Mammary epithelial cell (primary cell): Measurements from ENCODE around the gene RFX8.

Experiments
- CTCF ChIP-seq, 2 donors: IDR thresholded peaks in 1 of 2; conservative IDR thresholded peaks in 1 of 2; 2 replicates each; pipeline ENCODE4 v1.5.1; 2011 to 2012; ENCODE audit warnings: inconsistent platforms in 2 of 2, low read length in 2 of 2, mild to moderate bottlenecking in 2 of 2, control low read depth in 1 of 2, low read depth in 1 of 2; ENCODE audit not compliant: insufficient read depth in 1 of 2; ENCODE audit errors: extremely low read depth in 1 of 2
- EZH2 ChIP-seq: IDR thresholded peaks from 2 replicates; pipeline ENCODE4 v1.6.1; 2012; ENCODE audit warnings: low read length, inconsistent platforms, borderline replicate concordance

- TF ChIP-seq CTCF (conservative IDR thresholded peaks at IDR 0.05 in 1 of 2, IDR thresholded peaks at IDR 0.05 in 1 of 2; ENCODE audit: extremely low read depth in 1 of 2, insufficient read depth in 1 of 2, low read depth in 1 of 2, low read length in 2 of 2) (no peak), EZH2 (no peak)
Observed at GRCh38 chr2:101467306-101467705, 7.6 kb downstream of the RFX8 start.
